NAMALWA (cell line): ENCODE data around the gene HAUS8.
A peak's percentile ranks its signal among the peaks of the same experiment; 100 is the strongest.
"Not testable (repeated sequence)": the region's sequence is repeated elsewhere in the genome, so short reads cannot be mapped to it uniquely, and the experiment has no call there.

Source experiments
- DNase-seq: peaks from one replicate; pipeline ENCODE4 v3.0.0-alpha.2; 2015; ENCODE audit warnings: low spot score

The HAUS8 gene

DNA sequence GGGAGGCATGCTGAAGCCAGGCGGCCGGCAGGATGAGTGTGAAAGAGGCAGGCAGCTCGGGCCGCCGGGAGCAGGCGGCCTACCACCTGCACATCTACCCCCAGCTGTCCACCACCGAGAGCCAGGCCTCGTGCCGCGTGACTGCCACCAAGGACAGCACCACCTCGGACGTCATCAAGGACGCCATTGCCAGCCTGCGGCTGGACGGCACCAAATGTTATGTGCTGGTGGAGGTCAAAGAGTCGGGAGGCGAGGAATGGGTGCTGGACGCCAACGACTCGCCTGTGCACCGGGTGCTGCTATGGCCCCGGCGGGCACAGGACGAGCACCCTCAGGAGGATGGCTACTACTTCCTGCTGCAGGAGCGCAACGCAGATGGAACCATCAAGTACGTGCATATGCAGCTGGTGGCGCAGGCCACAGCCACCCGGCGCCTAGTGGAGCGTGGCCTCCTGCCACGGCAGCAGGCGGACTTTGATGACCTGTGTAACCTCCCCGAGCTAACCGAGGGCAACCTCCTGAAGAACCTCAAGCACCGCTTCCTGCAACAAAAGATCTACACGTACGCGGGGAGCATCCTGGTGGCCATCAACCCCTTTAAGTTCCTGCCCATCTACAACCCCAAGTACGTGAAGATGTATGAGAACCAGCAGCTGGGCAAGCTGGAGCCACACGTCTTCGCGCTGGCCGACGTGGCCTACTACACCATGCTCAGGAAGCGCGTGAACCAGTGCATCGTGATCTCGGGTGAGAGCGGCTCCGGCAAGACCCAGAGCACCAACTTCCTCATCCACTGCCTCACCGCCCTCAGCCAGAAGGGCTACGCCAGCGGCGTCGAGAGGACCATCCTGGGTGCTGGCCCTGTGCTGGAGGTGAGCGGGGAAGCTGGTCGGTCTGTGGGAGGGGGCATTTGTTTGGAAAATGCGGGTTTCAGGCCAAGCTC lies 26.7 kb upstream of the HAUS8 start:
- DNase-seq = no peak

DNA sequence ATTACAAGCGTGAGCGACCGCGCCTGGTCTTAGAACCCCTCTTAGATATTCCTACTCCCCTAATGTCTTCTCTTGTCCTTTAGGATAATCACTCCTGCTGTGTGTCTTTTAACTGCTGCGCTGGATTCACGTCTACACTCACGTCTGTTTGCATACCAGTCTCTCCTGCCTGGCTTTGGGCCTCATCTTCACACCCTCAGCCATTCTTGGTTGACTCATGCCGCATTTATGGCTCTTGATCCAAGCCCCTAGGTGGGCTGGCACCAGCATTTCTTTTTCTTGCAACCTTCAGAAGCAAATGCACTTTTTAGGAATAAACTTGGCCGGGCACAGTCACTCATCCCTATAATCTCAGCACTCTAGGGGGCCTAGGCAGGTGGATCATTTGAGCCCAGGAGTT lies 23.1 kb upstream of the HAUS8 start:
- no peak for DNase-seq

DNA sequence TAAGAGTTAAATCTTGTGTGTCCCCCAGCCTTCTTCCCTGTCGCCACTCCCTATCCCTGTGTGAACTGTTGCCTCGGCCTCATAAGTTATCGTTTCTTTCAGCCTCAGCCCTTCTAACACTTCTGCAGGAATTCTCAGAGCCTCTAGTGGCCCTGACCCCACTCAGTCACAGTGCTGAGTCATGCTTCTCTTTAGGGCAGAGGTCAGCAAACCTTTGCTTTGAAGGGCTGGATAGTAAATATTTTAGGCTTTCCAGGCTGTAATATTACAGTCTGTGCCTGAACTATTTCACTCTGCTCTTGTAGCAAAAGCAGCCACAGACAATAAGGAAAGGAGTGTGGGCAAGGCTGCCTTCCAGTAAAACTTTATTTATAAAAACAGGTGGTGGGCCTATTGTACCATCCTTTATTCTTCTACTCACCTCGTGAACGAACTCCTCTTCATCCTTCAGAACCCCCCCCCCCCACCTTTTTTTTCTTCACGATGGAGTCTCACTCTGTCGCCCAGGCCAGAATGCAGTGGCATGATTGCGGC lies 22.4 kb upstream of the HAUS8 start:
- DNase-seq = no peak

DNA sequence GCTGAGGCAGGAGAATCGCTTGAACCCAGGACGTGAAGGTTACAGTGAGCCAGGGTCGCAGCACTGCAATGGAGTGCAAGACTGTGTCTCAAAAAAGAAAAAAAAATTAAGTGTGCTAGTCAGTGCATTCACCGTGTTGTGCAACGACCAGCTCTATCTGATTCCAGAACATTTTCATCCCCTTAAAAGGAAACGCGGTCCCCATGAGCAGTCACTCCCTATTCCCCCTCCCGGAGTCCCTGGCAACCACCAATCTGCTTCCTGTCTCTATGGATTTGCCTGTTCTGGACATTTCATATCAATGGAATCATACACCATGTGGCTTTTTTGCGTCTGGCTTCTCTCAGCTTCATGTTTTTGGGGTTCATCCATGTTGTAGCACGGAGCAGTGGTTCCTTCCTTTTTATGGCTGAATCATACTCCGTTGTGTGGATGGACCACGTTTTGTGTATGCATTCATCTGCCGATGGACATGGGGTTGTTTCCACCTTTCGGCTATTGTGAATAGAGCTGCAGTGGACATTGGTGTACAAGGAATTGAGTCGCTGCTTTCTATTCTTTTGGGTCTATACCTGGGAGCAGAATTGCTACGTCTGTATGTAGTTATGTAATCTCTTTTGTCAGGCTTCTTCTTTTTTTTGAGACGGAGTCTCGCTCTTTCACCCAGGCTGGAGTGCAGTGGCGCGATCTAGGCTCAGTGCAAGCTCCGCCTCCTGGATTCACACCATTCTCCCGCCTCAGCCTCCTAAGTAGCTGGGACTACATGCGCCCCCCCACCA lies 20.1 kb upstream of the HAUS8 start:
- DNase-seq = no peak

DNA sequence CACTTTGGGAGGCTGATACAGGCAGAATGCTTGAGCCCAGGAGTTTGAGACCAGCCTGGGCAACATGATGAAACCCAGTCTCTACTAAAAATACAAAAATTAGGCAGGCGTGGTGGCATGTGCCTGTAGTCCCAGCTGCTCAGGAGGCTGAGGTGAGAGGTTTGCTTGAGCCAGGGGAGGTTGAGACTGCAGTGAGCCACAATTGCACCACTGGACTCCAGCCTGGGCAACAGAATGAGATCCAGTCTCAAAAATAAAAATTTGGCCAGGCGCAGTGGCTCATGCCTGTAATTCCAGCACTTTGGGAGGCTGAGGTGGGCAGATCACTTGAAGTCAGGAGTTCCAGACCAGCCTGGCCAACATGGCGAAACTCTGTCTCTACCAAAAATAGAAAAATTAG lies 19.4 kb upstream of the HAUS8 start:
- not testable (repeated sequence) for DNase-seq

DNA sequence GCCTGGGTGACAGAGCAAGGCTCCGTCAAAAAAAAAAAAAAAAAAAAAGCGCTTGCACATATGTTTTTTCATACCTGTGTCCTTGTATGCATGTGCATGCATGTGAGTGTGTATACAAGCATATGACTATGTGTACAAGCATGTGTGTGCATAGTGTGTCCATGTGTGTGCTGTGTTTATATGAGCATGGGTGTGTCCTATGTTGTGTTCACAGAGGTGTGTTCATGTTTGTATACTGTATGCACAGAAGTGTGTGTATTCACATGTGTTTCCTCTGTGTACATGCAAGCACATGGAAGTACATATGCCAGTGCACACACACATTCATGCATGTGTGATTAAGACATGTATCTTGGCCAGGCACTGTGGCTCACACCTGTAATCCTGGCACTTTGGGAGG lies 17.4 kb upstream of the HAUS8 start:
- DNase-seq = no peak

DNA sequence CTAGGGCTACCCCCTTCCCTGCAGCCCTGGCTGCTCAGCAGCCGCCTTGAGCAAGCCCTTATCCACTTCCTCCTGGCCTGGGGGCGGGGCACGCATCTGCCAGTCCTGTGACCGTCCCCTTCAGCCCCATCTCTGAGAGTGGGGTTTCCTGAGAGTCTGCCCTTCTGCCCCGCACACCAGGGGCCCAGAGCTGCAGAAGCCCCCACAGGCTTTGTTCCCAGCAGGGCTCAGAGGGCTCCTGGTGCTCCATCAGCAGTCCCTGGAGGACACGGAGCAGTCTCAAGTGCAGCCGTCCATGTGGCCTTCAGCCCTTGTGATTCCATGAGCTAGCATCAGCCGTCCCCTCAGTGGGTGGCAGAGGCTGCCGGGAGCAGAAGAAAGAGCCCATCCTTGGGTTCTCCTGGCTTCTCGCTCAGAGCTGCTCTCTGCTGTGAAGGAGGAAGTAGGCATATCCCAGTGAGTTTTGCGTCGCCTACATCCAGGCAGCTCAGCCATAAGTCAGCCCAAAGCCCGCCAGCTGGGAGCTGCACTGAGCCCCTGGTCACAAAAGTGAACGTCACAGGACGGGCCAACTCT lies 16.6 kb upstream of the HAUS8 start:
- DNase-seq = no peak

DNA sequence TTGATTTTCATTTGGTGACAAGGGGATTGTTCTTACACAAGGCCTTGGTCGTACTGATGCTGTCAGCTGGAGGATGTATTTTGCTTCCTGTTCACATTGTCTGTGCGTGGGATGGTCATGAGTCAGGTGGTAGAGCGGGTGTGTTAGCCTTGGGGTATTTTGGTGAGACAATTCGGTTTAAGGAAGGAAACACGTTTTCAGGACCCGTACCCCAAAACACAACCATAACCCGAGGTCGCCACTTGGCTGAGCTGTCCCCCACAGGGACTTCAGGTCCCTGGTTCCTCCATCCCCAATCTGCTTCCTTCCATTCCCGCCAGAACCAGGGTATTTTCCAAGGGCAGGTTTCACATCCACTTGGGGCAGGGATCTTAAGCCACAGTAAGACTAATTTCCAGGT lies 15.3 kb upstream of the HAUS8 start:
- DNase-seq = no peak

DNA sequence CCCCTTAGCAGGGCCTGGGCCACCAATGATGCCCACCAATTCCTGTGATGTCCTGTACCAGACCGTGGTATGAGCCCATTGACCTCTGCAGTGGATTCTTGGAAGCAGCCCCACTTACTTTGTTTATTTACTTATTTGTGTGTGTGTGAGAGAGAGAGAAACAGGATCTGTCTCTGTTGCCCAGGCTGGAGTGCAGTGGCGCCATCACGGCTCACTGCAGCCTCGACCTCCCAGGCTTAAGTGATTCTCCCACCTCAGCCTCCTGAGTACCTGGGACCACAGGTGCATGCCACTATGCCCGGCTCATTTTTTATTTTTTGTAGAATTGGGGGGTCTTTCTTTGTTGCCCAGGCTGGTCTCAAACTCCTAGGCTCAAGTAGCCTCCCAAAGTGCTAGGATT lies 13.3 kb upstream of the HAUS8 start:
- DNase-seq = no peak

DNA sequence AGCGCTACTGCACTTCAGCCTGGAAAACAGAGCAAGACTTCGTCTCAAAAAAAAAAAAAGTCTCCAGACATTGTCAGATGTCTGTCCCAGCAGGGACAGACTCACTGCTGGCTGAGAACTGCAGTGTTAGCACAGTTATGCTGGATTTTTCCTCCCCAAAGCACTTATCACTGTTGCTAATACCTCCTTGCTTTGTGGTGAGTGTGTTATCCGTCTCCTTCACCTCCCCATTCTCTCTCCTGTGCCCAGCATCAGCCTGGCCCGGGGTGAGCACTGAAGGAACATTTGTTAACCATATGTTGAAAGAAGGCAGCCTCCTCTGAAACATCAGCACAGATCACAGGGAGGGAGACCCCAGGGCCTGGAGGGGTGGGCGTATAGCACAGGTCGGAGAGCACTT lies 11.6 kb upstream of the HAUS8 start:
- DNase-seq = no peak

DNA sequence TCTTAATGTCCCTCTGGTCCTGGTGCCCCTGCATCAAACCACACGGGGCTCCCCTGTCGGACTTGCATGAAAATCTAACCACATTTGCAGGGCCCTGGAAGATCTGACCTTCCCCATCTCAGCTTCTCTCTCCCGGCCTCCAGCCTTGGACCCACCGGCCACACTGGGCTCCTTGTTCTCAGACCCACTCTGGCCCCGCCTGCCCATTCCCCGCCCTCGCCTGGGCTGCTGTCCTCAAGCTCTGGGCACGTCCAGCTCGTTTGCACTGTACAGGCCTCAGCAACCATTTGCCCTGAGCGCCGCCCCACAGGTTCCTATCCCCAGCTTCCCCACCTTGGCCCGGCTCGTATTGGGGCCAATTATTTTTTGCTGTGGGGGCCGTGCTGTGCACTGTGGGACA lies 10.9 kb upstream of the HAUS8 start:
- no peak for DNase-seq

DNA sequence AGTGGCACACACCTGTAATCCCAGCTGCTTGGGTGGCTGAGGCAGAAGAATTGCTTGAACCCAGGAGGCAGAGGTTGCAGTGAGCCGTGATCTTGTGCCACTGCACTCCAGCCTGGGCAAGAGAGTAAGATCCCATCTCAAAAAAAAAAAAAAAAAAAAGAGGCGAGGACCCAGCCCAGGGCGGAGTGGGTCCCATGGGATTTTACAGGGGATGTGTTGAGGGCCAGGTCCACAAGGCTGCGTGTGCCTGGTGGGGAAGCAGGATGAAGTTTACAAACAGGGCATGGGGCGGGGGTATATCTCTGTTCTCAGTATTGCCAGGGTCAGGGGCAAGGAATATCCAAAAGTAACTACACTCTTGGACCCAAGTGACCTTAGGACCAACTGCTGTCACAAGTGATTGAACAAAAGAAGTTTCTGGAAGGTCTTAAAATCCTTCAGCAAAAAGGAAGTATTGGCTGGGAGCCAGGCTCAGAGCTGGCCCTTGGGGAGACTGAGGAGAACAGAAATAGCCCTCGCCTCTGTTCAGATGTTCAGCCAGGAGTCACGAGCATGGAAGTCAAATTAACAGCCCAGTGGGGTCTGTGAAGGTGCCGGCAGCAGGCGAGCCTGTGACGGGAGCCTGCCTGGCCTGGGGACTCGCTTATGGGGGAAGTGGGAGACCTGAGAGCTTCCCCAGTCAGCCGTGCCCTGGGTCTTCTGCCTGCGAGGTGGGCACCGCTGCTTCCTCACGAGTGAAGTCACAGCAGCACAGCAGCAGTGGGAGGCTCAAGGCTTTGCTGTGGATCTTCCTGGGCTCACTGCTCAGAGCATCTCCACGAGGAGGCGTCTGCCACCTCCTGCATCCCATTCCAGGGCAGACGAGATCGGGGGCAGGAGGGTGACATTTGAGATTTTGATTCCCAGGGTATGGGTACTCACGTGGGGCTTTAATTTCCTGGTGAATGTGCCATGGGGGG lies 6.7 kb upstream of the HAUS8 start:
- peak; percentile 26 for DNase-seq

DNA sequence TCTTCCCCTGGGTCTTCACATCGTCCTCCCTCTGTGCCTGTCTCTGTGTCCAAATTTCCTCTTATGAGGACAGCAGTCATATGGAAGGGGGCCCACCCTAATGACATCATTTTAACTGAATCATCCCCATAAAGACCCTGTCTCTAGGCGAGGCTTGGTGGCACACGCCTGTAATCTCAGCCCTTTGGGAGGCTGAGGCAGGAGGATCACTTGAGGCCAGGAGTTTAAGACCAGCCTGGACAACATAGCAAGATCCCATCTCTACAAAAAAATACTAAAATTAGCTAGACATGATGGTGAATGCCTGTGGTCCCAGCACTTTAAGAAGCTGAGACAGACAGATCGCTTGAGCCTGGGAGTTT lies 5.2 kb upstream of the HAUS8 start:
- DNase-seq = no peak

DNA sequence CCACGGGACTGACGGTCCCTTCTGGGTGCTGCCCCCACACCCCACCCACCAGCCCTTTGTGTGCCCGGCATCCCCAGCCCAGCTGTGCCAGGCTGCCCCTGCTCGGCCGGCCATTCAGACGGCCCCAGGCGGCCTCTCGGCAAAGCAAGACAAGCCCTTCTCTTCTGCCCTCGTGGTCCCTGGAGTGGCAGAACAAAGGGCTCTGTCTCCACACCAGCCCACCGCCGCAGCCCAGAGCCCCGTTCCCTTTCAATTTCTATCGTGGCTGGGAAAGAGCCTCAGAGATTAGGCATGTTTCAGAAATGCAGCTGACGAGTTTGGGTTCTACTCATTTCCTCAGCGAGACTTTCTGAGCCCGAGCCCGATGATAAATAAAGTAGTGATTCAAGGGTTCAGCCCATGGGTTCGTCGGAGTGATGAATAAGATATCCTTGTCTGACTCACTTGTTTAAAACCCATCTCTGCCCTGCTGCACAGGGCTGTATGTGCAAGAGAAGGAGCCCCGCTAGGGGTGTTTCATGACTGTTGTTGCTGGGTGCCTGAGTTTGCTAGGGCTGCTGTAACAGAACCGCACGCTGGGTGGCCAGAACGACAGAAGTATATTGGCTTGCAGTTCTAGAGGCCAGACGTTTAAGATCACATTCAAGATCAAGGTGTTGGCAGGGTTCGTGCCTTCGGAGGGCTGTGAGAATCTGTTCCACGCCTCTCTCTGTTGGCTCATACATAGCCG lies 4.6 kb upstream of the HAUS8 start:
- peak; percentile 87 for DNase-seq

DNA sequence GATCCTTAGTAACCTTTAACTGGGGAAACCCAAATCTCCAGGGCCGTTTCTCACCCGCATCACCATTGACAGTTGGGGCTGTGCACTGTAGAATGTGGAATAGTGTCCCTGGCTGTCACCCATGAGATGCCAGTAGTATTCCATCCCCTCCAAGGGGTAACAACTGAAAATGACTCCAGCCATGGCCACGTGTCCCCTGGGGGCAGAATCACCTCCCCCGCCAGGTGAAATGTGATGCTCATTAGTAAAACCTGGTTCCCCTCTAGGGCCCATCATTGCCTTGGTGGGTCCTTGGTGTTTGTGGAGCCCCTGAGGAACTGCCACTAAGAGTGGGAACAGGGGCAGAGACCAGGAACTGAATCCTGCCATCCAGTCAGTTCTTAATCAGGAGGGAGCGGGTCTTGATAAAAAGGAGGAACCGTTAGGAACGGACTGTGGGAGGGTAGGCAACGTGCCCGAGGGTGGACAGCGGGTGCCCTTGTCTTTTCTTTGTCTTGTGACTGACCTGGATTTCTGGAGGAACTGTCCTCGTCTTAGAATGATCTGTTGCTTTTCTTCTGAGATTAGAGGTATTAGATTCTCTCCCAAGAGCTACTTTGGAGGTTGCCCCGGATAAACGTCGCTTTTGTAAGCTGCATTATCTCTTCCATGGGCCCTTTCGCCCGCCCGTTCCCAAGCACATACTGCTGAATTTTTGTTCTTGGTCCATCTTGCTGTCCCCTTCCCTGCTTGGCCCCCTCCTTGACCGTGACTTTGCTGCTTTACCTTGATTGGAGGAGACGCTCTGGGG lies 3.9 kb upstream of the HAUS8 start:
- DNase-seq = no peak

DNA sequence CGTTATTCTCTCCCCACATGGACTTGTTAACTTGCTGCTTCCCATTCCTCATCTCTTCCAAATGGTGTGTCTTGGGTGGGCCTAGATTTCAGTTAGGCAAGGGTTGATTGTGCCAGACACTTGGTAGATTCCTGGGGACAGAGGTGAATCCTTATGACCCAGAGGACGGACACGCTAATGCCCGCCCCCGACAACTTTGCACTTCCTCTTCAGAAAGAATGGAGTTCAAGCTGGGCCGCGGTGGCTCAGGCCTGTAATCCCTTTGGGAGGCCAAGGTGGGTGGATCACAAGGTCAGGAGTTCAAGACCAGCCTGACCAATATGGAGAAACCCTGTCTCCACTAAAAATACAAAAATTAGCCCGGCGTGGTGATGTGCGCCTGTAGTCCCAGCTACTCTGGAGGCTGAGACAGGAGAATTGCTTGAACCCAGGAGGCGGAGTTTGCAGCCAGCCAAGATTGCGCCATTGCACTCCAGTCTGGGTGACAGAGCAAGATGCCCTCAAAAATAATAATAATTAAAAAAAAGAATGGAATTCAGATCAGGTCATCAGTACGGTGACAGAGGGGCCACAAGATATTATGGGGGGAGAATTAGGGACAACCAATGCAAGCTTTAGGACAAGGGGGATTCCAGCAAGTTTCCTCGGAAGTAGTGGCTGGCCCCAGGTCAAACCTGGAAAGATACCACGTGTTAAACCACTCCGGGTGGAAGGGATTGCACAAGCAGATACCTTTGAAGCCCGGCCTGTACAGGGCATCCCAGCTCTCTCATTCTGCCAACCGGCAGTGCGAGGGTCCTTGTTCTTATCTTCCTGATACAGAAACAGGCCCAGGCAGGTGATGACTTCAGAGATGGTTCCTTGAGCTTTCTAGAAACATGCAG lies 3.0 kb upstream of the HAUS8 start:
- no peak for DNase-seq

DNA sequence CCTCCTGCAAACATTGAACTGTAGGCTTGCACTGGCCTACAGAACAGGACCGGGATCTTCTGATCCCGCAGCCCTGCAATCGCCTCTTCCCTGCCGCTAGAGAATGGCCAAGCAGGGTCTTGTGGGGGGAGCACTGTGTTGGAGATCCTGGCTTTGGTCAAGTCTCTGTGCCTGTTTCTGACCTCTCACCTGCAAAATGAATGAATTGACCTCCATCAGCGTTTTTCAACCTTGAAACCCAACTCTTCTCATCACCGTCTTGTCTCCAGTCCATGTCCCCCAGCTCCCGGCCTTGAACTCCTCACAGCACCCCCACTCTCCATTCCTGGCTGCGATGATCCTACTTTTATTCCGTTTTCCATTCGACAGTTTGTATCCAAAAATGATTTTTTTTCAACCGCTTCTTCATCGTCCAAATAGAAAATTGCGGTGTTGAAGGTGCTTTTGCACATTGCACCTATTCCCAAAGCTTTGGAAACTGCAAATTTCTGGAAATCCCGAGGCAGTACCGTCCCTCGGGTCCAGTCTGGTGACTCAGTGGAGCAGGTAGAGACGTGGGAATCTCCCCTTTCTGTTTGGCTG lies 2.3 kb upstream of the HAUS8 start:
- DNase-seq = no peak

DNA sequence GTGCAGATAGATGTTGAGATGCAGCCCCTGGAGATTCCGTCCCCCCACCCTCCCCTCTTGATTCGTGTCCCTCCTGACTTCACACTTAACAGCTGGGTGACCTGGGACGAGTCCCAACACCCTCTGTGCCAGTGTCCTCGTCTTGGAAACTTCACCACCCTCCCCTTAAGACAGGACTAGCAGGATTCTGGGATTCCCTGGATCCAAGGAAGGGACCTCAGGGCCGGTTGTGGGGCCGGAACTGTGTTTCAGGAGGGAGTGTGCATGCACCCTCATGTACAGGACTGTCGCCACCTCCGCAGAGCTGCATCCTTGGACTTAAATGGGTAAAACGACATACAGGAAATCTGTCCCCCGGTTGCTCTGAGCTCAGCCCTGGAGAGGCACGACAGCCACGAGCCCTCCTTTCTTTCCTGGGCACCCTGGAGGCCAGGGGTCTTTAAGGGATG lies 1.3 kb upstream of the HAUS8 start:
- DNase-seq = peak; percentile 44
